Measurements from ENCODE around the gene STAT6.

The STAT6 gene

DNA sequence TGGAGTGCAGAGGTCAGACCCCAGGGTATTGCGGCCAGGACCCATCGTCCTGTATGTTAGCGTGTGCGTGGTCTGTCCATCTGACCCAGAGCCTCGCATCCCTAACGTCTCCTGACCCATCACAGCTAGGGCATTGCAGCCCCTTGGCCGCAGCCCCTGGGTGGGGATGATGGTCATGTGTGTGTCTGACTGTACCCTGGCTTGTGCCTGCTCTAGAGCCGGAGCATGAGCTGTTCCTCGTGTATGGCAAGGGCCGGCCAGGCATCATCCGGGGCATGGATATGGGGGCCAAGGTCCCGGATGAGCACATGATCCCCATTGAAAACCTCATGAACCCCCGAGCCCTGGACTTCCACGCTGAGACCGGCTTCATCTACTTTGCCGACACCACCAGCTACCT lies 47.0 kb upstream of the STAT6 start:
- Histone ChIP-seq H3K36me3 (ENCODE audit: low read depth) (peaks cover 16% of the 10 kb centered on the region), H3K4me1 (ENCODE audit: insufficient read depth, poor library complexity, severe bottlenecking) (no peaks in the 10 kb centered on the region)

DNA sequence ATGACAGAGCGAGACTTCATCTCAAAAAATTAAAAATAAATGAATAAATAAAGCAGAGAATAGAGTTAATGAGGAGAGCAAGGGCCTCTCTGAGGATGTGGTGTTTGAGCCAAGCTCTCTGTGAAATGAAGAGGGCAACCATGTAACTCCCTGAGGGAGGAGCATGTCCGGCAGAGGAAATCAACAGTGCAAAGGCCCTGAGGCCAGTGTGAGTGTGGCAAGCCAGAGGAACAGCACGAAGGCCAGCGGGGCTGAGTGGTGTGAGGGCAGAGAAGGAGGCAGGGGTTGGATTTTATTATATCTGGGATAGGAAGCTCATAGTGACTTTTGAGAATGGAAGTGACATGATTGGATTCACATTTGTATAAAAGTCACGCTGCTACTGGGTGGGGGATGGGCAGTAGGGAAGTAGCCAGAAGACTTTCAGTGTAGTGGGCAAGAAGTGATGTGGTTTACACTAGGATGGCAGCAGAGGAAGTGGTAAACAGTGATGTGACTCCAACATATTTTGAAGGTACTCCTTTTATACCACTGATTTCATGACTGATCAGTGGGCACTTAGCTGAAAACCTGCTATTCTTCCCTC lies 46.5 kb upstream of the STAT6 start:
- Histone ChIP-seq H3K4me1 (ENCODE audit: insufficient read depth, poor library complexity, severe bottlenecking) (peaks cover 1% of the 10 kb centered on the region), H3K27ac (ENCODE audit: poor library complexity, severe bottlenecking) (no peak overlapping the region), H3K27me3 (ENCODE audit: insufficient read depth, poor library complexity, severe bottlenecking) (no peaks in the 10 kb centered on the region), H3K4me3 (ENCODE audit: severe bottlenecking) (no peak overlapping the region), H3K9me3 (ENCODE audit: severe bottlenecking) (no peaks in the 10 kb centered on the region), H3K36me3 (ENCODE audit: low read depth) (peaks cover 16% of the 10 kb centered on the region)
- ATAC-seq (ENCODE audit: low read depth) (no peak), DNase-seq (ENCODE audit: low spot score) (no peak)
- TF ChIP-seq, protein P1, sequence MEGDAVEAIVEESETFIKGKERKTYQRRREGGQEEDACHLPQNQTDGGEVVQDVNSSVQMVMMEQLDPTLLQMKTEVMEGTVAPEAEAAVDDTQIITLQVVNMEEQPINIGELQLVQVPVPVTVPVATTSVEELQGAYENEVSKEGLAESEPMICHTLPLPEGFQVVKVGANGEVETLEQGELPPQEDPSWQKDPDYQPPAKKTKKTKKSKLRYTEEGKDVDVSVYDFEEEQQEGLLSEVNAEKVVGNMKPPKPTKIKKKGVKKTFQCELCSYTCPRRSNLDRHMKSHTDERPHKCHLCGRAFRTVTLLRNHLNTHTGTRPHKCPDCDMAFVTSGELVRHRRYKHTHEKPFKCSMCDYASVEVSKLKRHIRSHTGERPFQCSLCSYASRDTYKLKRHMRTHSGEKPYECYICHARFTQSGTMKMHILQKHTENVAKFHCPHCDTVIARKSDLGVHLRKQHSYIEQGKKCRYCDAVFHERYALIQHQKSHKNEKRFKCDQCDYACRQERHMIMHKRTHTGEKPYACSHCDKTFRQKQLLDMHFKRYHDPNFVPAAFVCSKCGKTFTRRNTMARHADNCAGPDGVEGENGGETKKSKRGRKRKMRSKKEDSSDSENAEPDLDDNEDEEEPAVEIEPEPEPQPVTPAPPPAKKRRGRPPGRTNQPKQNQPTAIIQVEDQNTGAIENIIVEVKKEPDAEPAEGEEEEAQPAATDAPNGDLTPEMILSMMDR (IDR thresholded peaks at IDR 0.05; ENCODE audit: poor library complexity, severe bottlenecking) = no peak

More for the DNA sequence above, 47.0 kb upstream of the STAT6 start:
- TF ChIP-seq, protein P1 (IDR thresholded peaks at IDR 0.05; ENCODE audit: poor library complexity, severe bottlenecking) = no peak
- H3K27me3 ChIP-seq (ENCODE audit: insufficient read depth, poor library complexity, severe bottlenecking) = no peaks in the 10 kb centered on the region
- no peaks in the 10 kb centered on the region for H3K9me3 ChIP-seq (ENCODE audit: severe bottlenecking)
- no peak for ATAC-seq (ENCODE audit: low read depth)
- no peak overlapping the region for H3K27ac ChIP-seq (ENCODE audit: poor library complexity, severe bottlenecking)
- H3K4me3 ChIP-seq (ENCODE audit: severe bottlenecking) = no peak overlapping the region
- DNase-seq (ENCODE audit: low spot score) = no peak

DNA sequence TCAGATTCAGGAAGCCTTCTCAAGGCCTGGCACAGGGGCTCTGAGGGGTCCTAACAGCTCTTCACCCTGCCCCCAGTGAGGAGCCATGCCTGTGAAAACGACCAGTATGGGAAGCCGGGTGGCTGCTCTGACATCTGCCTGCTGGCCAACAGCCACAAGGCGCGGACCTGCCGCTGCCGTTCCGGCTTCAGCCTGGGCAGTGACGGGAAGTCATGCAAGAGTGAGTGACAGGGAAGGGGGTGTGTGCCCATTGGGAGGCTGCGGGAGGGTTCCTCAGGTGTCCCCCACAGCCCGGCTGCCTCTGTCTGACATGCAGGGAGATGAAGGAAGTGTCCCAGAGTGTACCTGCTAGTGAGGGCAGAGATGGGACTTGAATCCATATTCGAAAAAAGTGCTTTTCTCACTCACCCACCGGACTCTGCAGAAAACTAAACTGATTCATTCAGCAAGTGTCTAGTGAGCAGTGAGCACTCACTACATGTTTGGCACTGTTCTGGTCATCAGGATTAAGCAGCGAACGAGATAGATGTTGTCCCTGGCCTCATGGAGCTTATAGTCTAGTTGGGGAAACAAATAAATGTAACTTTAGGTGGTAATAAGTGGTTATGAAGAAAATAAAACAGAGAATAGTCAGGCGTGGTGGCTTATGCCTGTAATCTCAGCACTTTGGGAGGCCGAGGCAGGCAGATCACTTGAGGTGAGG lies 45.7 kb upstream of the STAT6 start:
- peaks cover 10% of the 10 kb centered on the region for H3K4me1 ChIP-seq (ENCODE audit: insufficient read depth, poor library complexity, severe bottlenecking)
- peaks cover 16% of the 10 kb centered on the region for H3K36me3 ChIP-seq (ENCODE audit: low read depth)
- H3K27me3 ChIP-seq (ENCODE audit: insufficient read depth, poor library complexity, severe bottlenecking) = no peaks in the 10 kb centered on the region
- DNase-seq (ENCODE audit: low spot score) (no peak), ATAC-seq (ENCODE audit: low read depth) (no peak)
- no peak overlapping the region for H3K4me3 ChIP-seq (ENCODE audit: severe bottlenecking)
- TF ChIP-seq, protein P1 (IDR thresholded peaks at IDR 0.05; ENCODE audit: poor library complexity, severe bottlenecking) = no peak
- H3K27ac ChIP-seq (ENCODE audit: poor library complexity, severe bottlenecking) = no peak overlapping the region
- H3K9me3 ChIP-seq (ENCODE audit: severe bottlenecking) = no peaks in the 10 kb centered on the region

DNA sequence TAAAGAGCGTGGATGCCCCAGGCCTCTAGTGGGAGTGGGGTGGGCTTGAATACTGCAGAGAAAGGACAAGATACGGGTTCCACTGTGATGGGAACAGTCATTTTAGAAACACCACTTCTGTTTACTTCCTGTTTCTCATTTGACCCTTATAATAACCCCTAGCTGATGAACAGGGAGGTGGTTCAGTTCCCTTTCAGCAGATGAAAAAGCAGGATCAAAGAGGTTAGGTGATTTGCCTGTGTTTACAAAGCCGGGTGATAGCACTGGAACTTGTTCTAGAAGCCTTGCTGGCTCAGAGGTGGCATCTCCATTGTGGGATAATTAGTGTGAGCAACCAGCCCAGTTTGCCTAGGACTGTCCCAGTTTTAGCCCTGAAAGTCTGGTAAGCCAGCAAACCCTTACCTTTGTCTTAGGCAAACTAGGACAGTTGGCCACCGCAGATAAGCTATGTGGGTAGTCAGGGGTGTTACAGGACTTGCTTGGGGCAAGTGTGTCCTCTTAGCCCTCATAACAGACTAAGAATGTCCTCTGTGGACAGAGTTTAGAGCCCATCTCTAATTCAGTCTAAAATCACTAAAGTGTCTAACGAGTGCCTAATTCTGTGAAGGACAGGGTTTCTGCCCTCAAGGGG lies 43.8 kb upstream of the STAT6 start:
- TF ChIP-seq, protein P1 (IDR thresholded peaks at IDR 0.05; ENCODE audit: poor library complexity, severe bottlenecking) = no peak
- Histone ChIP-seq H3K27ac (ENCODE audit: poor library complexity, severe bottlenecking) (no peak overlapping the region), H3K4me3 (ENCODE audit: severe bottlenecking) (no peak overlapping the region), H3K9me3 (ENCODE audit: severe bottlenecking) (no peaks in the 10 kb centered on the region), H3K36me3 (ENCODE audit: low read depth) (peaks cover 16% of the 10 kb centered on the region), H3K4me1 (ENCODE audit: insufficient read depth, poor library complexity, severe bottlenecking) (peaks cover 15% of the 10 kb centered on the region), H3K27me3 (ENCODE audit: insufficient read depth, poor library complexity, severe bottlenecking) (no peaks in the 10 kb centered on the region)
- no peak for ATAC-seq (ENCODE audit: low read depth)
- DNase-seq (ENCODE audit: low spot score) = no peak

Measured in RWPE2 (cell line).